ENCODE results near the gene WDFY3.
A peak's percentile ranks its signal among the peaks of the same experiment; 100 is the strongest.
"Not testable (repeated sequence)": the region's sequence is repeated elsewhere in the genome, so short reads cannot be mapped to it uniquely, and the experiment has no call there.

WDFY3 gene

GRCh38 chr4:84688605-84689004 lies 277.9 kb downstream of the WDFY3 start:
- WGBS = 94% methylated on average over 5 of the region's 5 CpGs
- no peaks in the 10 kb centered on the region for H3K27me3 ChIP-seq (ENCODE audit: insufficient read depth, low read length)
- peaks cover 93% of the 10 kb centered on the region for H3K36me3 ChIP-seq (ENCODE audit: insufficient read depth, low read length)
- H3K9ac ChIP-seq (ENCODE audit: low read depth, low read length) = no peak overlapping the region
- H3K4me1 ChIP-seq (ENCODE audit: insufficient read depth, low read length) = peaks cover 13% of the 10 kb centered on the region; the same call in 1 of the 2 replicates
- no peak overlapping the region for H3K4me3 ChIP-seq (ENCODE audit: low read length)
- no peak overlapping the region for H3K27ac ChIP-seq (ENCODE audit: low read depth, low read length)
- H3K9me3 ChIP-seq (ENCODE audit: insufficient read depth, low read depth, low read length) = no peaks in the 10 kb centered on the region

GRCh38 chr4:84685105-84685504 lies 281.4 kb downstream of the WDFY3 start:
- Histone ChIP-seq H3K9ac (ENCODE audit: low read depth, low read length) (no peak overlapping the region), H3K4me1 (ENCODE audit: insufficient read depth, low read length) (peaks cover 10% of the 10 kb centered on the region; the same call in 1 of the 2 replicates), H3K27me3 (ENCODE audit: insufficient read depth, low read length) (no peaks in the 10 kb centered on the region), H3K4me3 (ENCODE audit: low read length) (no peak overlapping the region), H3K9me3 (ENCODE audit: insufficient read depth, low read depth, low read length) (no peaks in the 10 kb centered on the region), H3K27ac (ENCODE audit: low read depth, low read length) (no peak overlapping the region), H3K36me3 (ENCODE audit: insufficient read depth, low read length) (peaks cover 94% of the 10 kb centered on the region)
- 91% methylated on average over 1 of the region's 1 CpG for WGBS

- no peak overlapping the region for H3K4me3 ChIP-seq (ENCODE audit: low read length)
- no peak overlapping the region for H3K27ac ChIP-seq (ENCODE audit: low read depth, low read length)
- H3K4me1 ChIP-seq (ENCODE audit: insufficient read depth, low read length) = peaks cover 10% of the 10 kb centered on the region; the same call in 1 of the 2 replicates
- H3K27me3 ChIP-seq (ENCODE audit: insufficient read depth, low read length) = no peaks in the 10 kb centered on the region
- H3K9me3 ChIP-seq (ENCODE audit: insufficient read depth, low read depth, low read length) = no peaks in the 10 kb centered on the region
- 89% methylated on average over 3 of the region's 3 CpGs for WGBS
- H3K36me3 ChIP-seq (ENCODE audit: insufficient read depth, low read length) = peaks cover 92% of the 10 kb centered on the region
- no peak overlapping the region for H3K9ac ChIP-seq (ENCODE audit: low read depth, low read length)
These were observed 282.1 kb downstream of the WDFY3 start for GRCh38 chr4:84684361-84684760.

GRCh38 chr4:84683064-84683850 lies 283.2 kb downstream of the WDFY3 start:
- Histone ChIP-seq H3K4me1 (ENCODE audit: insufficient read depth, low read length) (peaks cover 10% of the 10 kb centered on the region; the same call in 1 of the 2 replicates), H3K9me3 (ENCODE audit: insufficient read depth, low read depth, low read length) (no peaks in the 10 kb centered on the region), H3K36me3 (ENCODE audit: insufficient read depth, low read length) (peaks cover 92% of the 10 kb centered on the region), H3K27me3 (ENCODE audit: insufficient read depth, low read length) (no peaks in the 10 kb centered on the region), H3K27ac (ENCODE audit: low read depth, low read length) (no peak overlapping the region), H3K9ac (ENCODE audit: low read depth, low read length) (no peak overlapping the region), H3K4me3 (ENCODE audit: low read length) (no peak overlapping the region)
- WGBS = 88% methylated on average over 7 of the region's 7 CpGs

GRCh38 chr4:84682661-84683060 lies 283.8 kb downstream of the WDFY3 start:
- WGBS = 92% methylated on average over 4 of the region's 4 CpGs
- peaks cover 92% of the 10 kb centered on the region for H3K36me3 ChIP-seq (ENCODE audit: insufficient read depth, low read length)

GRCh38 chr4:84681486-84682274 lies 284.8 kb downstream of the WDFY3 start:
- Histone ChIP-seq H3K9me3 (ENCODE audit: insufficient read depth, low read depth, low read length) (no peaks in the 10 kb centered on the region), H3K4me3 (ENCODE audit: low read length) (no peak overlapping the region), H3K27ac (ENCODE audit: low read depth, low read length) (no peak overlapping the region), H3K9ac (ENCODE audit: low read depth, low read length) (no peak overlapping the region), H3K36me3 (ENCODE audit: insufficient read depth, low read length) (peaks cover 95% of the 10 kb centered on the region), H3K27me3 (ENCODE audit: insufficient read depth, low read length) (no peaks in the 10 kb centered on the region), H3K4me1 (ENCODE audit: insufficient read depth, low read length) (peaks cover 10% of the 10 kb centered on the region; the same call in 1 of the 2 replicates)
- 85% methylated on average over 2 of the region's 2 CpGs for WGBS

More at GRCh38 chr4:84682661-84683060, 283.8 kb downstream of the WDFY3 start:
- H3K9ac ChIP-seq (ENCODE audit: low read depth, low read length); H3K27ac ChIP-seq (ENCODE audit: low read depth, low read length); H3K27me3 ChIP-seq (ENCODE audit: insufficient read depth, low read length); H3K4me3 ChIP-seq (ENCODE audit: low read length); H3K9me3 ChIP-seq (ENCODE audit: insufficient read depth, low read depth, low read length): not testable (repeated sequence)
- peaks cover 10% of the 10 kb centered on the region; the same call in 1 of the 2 replicates for H3K4me1 ChIP-seq (ENCODE audit: insufficient read depth, low read length)

GRCh38 chr4:84680956-84681355 lies 285.5 kb downstream of the WDFY3 start:
- H3K27ac ChIP-seq (ENCODE audit: low read depth, low read length) = peak overlapping the region; percentile 41; the same call in 1 of the 2 replicates
- 97% methylated on average over 4 of the region's 4 CpGs for WGBS
- peaks cover 97% of the 10 kb centered on the region for H3K36me3 ChIP-seq (ENCODE audit: insufficient read depth, low read length)
- peaks cover 10% of the 10 kb centered on the region; the same call in 1 of the 2 replicates for H3K4me1 ChIP-seq (ENCODE audit: insufficient read depth, low read length)
- H3K27me3 ChIP-seq (ENCODE audit: insufficient read depth, low read length) = no peaks in the 10 kb centered on the region
- H3K4me3 ChIP-seq (ENCODE audit: low read length) = no peak overlapping the region
- H3K9ac ChIP-seq (ENCODE audit: low read depth, low read length) = no peak overlapping the region
- H3K9me3 ChIP-seq (ENCODE audit: insufficient read depth, low read depth, low read length) = no peaks in the 10 kb centered on the region

- H3K4me3 ChIP-seq (ENCODE audit: low read length) = no peak overlapping the region
- H3K9me3 ChIP-seq (ENCODE audit: insufficient read depth, low read depth, low read length) = no peaks in the 10 kb centered on the region
- H3K27me3 ChIP-seq (ENCODE audit: insufficient read depth, low read length) = no peaks in the 10 kb centered on the region
- no peak overlapping the region for H3K27ac ChIP-seq (ENCODE audit: low read depth, low read length)
- peaks cover 89% of the 10 kb centered on the region for H3K36me3 ChIP-seq (ENCODE audit: insufficient read depth, low read length)
- 96% methylated on average over 14 of the region's 14 CpGs for WGBS
- H3K4me1 ChIP-seq (ENCODE audit: insufficient read depth, low read length) = peaks cover 10% of the 10 kb centered on the region; the same call in 1 of the 2 replicates
- no peak overlapping the region for H3K9ac ChIP-seq (ENCODE audit: low read depth, low read length)
These were observed 287.3 kb downstream of the WDFY3 start for GRCh38 chr4:84678976-84679744.

GRCh38 chr4:84677995-84678394 lies 288.5 kb downstream of the WDFY3 start:
- Histone ChIP-seq H3K9me3 (ENCODE audit: insufficient read depth, low read depth, low read length) (no peaks in the 10 kb centered on the region), H3K27me3 (ENCODE audit: insufficient read depth, low read length) (no peaks in the 10 kb centered on the region), H3K27ac (ENCODE audit: low read depth, low read length) (no peak overlapping the region), H3K9ac (ENCODE audit: low read depth, low read length) (no peak overlapping the region), H3K36me3 (ENCODE audit: insufficient read depth, low read length) (peaks cover 87% of the 10 kb centered on the region), H3K4me1 (ENCODE audit: insufficient read depth, low read length) (peaks cover 10% of the 10 kb centered on the region; the same call in 1 of the 2 replicates), H3K4me3 (ENCODE audit: low read length) (no peak overlapping the region)
- 95% methylated on average over 5 of the region's 5 CpGs for WGBS

- Histone ChIP-seq H3K36me3 (ENCODE audit: insufficient read depth, low read length) (peaks cover 87% of the 10 kb centered on the region), H3K9me3 (ENCODE audit: insufficient read depth, low read depth, low read length) (no peaks in the 10 kb centered on the region), H3K27me3 (ENCODE audit: insufficient read depth, low read length) (no peaks in the 10 kb centered on the region), H3K4me1 (ENCODE audit: insufficient read depth, low read length) (peaks cover 5% of the 10 kb centered on the region; the same call in 1 of the 2 replicates), H3K27ac (ENCODE audit: low read depth, low read length) (no peak overlapping the region), H3K9ac (ENCODE audit: low read depth, low read length) (no peak overlapping the region), H3K4me3 (ENCODE audit: low read length) (no peak overlapping the region)
- 83% methylated on average over 9 of the region's 9 CpGs for WGBS
These were observed 289.4 kb downstream of the WDFY3 start for GRCh38 chr4:84677093-84677492.
